DMS 273 treated with DMSO at 0.1 percent for 48 hours (cell line): ENCODE results near the gene JMJD4.

Experiments
- DNase-seq: peaks from one replicate; lab custom pipeline; 2025; lab: John Stamatoyannopoulos, UW

The JMJD4 gene

DNA sequence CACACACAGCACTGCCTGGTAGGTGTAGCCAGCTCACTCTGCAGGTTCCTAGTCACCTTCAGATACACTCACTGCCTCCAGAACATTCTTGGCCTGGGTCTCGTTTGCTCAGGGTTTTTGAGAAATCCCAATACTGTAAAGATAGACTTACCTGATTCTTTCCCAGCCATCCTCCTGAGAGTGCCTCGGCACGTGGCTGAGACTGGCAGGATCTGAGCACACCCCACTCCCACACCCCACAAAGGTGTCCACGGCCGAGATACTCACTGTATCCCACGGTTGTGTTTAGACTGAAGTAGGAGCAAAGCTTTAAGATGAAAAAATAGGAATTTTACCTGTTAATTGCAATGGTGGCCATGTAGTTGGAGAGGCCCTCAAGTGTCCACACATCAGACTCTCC is 33.5 kb upstream of the JMJD4 start:
- DNase-seq: no peak

DNA sequence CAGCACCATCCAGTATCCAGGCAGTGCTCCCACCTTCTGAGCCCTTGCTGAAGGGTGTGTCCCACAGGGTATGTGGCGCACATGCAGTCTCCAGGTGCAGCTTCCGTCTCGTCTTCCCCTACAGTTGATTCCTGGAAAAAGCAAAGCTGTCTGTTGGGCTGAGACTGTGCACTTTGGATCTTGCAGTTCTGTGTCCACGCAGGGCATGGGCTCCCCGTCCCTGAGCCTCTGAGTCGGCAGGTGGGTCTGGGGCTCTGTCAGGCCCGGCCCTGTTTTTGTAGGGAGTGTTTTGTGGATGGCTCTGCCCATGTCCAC is 33.0 kb upstream of the JMJD4 start:
- no peak for DNase-seq

DNA sequence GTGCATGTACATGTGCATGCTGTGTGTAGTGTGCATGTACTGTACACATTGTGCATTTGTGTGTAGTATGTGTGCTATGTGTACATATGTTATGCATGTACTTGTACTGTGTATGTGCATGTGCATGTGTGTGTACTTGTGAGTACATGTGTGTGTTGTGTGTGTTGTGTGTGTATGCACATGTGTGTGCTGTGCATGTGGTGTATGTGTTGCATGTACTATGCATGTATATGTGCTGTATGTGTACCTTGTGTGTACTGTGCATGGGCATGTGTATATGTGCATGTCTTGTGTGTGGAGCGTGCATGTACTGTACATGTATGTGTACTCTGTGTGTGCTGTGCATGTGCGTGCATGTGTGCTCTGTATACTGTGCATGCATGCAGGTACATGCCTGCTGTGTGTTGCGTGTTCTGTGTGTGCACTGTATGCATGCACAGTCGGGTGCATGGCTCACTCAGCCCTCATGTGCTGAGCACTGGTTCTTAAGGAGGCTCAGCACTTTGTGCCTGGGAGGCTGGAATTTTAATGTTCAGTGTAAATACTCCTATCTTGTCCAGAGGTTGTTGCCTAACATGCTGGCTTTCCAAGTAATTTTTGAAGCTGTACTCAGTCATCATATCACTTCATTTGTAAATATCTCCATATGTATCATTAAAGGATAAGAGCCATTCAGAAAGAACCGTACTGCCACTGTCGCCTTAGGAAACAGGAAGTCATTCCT is 32.5 kb upstream of the JMJD4 start:
- no peak for DNase-seq

DNA sequence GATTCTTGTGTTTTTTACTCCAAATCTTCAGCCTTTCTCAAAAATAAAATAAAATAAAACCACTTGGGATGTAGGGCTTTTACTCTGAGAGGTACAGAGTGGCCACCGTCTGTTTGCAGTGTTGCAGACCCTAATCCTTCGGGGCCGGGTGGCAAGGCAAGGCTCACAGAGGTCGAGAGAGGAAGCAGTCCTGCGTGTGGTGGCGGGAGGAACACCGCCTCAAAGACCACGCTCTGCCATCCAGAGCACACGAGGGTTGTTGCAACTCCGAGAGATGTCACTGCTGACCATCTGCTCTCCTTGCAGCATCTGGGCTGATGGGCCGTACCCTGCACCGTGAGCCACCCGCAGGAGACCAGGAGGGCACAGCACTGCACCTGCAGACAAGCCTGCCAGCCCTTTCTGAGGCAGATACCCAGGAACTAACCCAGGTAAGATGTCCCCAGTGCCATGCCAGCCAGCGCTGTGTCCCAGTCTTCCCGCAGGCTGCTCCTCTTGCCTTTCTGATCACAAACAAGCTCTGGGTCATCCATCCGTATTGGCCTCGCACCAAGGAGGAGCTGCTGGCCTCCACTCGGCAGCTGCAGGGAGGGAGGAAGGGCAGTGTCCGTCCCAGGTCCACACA is 31.7 kb upstream of the JMJD4 start:
- DNase-seq: no peak

DNA sequence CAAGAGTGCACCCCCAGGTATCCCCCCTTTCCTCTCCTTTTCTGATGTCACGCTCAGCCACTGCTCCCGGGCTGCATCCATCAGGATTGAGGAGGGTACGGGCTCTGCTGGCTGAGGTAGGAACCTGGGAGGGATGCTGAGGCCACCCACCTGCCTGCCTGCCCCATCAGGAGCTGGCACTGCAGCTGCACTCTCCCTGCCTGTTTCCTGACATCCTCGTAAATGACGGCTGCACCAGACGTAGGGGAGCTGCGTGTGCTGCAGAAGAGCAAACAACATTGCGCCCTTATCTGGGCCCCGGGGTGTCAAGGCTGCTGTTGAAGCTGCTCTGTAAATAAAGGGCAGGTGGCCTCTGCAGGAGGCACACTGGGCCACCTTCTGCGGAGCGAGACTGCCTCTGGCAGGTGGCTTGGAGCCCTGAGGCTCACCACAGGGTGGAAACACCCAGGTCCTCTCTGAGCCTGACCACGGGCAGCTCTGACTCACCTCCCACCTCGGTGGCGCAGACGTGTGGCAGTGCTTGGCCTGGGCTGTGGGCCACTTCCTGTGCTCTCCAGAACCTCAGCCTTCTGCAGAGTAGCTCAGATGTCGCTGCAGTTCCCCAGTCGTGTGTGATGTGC is 31.0 kb upstream of the JMJD4 start:
- DNase-seq: no peak

DNA sequence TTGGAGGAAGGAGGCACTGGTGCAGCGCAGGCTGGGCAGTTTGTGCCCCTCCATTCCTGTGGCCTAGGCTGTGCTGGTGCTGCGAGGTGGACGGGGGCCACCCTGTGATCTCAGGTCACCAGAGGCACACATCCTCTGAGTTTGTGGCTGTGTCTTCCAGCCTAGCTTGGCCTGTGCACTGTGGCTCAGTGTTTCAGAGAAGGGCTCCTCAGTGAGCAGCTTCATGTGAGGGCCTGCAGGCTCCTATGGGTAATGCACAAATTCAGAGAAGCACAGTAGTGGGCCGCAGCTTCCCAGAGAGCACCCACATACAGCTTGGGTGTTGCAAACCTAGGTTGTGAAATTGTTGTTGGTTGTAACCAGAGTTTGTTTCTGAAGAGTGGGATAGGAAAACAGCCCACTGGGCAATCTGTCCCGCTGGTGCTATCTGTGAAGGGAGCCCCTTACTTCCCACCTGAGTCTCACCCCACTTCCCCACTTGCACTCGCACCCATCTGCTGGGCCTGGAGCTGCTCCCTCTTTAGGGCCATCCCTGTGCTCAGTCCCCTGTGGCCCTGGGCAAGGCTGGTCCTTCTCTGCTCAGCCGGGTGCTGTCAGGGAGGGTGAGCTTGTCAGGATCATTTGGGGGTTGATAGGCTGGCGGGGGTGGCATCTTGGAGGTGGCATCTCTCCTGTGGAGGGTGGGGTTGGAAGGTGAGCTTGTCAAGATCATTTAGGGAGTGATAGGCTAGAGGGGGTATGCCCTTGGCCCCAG is 30.3 kb upstream of the JMJD4 start:
- DNase-seq: no peak

DNA sequence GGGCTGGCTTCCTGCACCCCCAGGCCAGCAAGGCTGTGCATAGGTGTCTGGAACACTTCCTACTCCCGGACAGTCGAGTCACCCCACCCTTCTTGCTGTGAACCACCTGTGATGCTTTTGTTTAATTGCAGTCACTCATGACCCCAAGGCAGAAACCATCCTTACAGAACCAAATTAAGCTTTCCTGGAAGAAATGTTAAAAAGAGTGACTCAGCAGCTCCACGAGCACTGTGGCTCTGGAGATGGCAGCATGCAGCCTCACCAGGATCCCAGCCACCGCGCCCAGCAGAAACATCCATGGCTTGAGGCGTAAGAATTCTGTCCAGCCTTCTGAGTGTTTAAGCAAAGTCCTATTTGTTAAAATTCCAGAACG is 28.9 kb upstream of the JMJD4 start:
- DNase-seq: no peak

DNA sequence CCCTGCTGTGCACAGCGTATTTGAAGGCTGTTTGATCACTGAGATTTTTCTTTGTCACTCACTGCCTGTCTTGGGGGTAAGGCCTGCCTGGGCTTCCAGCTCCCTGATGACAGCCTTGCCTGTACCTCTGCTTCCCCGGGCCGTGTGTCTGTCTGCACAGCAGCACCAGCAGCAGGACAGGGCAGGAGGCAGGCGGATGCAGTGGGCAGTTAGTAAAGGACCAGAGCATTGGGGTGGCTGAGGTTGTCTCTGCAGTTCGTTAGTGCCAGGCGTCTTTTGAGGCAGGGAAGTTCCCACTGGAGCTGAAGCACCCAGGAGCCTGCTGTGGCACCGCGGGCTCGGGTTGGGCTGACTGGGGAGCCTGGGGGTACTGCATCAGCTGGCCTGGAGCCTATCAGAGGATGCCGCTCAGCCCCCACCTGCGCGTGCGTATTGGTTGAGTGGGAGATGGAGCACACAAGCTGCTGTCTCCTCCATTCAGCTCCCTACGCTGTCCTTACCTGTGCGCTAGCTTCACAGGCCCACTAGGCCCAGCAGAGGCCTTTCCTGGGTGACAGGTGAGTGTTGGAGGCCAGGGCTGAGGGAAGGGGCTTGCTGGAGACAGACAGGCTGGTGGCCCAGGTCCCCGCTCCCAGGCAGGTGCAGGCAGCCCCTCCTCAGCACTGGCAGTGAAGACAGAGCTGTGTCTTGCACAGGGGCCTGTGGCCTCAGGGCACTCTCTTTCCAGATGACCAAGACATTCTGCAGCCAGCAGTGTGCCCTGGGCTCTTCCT is 28.3 kb upstream of the JMJD4 start:
- DNase-seq: no peak

DNA sequence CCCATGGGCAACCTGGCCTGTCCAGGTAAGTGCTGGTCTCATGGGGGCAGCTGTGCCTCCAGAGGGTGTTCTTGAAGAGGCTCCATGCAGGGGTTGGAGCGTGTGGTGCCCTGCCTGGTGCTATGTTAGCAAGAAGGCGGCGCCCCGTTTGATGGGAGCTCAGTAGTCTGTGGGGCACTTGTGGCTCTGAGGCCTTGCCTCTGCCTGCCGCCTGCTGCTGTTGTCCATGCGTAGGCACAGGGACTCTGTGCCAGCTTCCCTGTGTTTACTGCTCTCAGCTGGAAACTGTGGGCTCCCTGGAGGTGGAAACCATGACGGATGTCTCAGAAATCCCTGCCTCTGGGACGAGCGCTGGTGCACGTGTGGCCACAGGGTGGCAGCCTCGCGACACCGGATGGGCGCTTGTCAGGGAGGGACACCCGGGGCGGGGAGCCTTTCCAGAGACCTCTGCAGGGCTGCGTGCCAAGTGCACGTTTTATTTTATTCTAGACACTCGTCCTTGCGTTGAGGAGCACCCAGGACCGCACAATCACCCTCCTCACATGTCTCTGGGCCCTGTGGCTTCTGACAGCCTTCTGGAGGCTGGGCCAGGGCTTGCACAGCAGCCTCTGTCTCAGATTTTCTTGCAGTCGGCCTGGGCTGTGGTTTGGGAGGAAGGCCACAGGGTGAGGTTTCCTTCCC is 27.3 kb upstream of the JMJD4 start:
- peak; percentile 42 for DNase-seq

DNA sequence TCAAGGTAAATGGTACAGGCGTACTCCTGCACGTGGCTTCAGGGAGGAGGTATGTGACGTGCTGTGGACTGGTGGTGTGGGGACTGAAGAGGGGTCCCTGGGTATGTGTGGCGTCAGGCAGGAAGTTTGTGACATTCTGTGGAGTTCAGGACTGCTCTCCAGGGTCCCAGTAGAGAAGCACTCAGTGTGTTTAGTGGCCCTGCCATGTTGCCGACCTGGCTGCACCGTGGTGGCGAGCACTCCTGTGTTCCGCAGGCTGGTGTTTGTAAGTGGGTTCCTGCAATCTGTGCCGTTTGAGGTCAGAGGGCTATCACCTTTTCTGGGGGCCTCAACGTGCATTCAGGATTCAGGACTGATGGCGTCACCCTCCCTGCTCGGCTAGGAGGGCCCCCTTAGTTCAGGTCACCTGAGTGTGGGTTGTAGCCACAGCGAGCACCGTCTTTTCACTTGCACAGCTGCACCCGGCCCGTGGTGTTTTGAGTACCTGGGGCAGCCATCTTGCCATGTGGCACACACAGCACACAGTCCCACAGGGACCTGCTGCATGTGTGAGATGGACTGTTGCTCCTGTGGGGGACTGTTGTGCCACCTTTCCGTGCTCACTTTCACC is 26.6 kb upstream of the JMJD4 start:
- no peak for DNase-seq

DNA sequence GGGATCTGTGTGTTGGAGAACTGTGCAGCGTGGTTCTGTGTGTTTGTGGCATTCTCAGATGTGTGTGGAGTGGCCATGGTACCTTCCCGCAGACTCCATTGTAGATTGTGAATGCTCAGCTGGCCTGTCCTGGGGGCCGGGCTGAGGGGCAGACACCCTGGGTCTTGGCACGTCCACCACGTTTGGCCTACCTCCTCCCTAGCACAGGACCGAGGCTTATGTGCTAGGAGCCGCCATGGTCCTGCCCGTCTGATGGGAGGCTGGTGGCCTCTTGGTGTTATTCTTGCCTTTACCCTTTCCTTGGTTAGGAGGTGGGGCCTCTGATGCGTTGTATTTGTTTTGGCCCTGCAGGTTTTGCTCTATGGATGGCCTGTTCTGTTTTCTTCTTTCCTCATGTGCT is 25.3 kb upstream of the JMJD4 start:
- DNase-seq: no peak

DNA sequence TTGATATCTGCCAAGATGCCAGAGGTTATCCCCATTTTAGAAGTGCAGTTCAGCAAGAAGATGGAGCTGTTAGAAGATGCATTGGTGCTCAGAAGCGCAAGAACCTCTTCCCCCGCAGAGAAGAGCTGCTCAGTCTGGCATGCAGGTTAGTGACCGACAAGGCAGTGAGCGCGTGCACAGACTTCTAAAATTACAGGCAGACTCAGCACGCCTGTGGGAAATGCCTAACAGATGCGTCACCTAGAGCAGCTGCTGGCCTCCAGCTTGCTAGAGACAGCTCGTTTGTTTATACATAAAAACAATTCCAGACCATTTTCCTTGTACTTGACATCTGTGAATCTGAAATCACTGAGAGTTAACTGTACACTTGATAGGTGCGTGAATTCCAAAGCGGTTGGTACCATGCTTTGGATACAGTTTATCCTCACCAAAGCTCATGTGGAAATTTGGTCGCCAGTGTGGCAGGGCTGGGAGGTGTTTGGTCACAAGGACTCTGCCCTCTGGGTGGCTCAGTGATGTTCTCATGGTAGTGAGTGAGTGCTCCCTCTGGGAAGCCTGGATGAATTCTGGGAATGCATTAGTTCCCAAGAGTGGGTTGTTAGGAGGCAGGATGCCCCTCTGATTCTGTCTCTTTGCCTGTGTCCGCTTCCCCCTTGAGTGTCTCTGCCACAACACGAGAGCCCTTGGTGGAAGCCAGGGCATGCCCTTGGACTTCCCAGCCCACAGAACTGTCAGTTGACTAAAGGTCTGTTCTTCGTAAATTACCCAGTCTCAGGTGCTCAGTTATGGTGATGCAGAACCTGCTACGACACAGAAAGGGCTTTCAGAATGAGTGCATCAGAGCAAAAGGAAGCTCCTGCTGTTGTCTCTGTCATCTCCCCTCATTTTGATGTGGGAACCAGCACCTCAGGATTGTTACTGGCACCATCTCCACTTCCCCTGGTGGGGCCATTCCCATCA is 24.5 kb upstream of the JMJD4 start:
- peak; percentile 86 for DNase-seq

DNA sequence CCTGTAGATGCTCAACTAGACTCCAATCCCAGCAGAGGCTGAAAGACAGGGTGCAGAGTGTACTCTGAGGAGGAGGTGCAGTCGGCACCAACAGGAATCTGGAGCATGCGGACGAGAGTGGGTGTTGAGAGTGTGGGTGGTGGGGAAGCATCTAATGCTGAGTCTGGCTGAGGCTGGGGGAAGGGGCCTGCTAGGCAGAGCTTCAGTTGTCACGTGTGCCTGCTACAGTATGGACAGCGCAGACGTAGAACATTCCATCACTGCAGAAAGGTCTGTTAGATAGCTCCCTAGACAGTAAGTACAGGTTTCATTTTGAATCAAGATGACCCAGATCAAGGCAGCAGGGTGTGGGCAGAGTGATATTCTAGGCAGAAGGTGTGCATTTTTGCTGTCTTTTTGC is 23.3 kb upstream of the JMJD4 start:
- no peak for DNase-seq

DNA sequence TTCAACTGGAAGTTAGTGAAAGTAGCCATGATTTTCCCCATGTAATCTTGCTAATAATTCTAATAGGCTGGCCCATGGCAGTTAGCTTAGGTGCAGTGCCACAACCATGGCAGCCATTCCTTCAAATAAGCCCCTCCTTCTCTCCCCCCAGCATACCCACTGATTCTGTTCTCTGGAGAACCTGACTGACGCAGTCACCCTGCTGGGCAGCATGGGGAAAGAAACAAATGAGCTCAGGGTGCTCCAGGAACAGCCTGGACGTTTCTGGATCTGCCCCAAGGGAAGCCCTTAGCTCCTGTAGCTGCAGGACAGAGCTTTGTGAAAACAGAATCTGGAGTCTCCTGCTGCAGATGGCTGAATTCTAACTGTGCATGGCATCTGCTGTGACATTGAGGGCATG is 22.7 kb upstream of the JMJD4 start:
- no peak for DNase-seq

DNA sequence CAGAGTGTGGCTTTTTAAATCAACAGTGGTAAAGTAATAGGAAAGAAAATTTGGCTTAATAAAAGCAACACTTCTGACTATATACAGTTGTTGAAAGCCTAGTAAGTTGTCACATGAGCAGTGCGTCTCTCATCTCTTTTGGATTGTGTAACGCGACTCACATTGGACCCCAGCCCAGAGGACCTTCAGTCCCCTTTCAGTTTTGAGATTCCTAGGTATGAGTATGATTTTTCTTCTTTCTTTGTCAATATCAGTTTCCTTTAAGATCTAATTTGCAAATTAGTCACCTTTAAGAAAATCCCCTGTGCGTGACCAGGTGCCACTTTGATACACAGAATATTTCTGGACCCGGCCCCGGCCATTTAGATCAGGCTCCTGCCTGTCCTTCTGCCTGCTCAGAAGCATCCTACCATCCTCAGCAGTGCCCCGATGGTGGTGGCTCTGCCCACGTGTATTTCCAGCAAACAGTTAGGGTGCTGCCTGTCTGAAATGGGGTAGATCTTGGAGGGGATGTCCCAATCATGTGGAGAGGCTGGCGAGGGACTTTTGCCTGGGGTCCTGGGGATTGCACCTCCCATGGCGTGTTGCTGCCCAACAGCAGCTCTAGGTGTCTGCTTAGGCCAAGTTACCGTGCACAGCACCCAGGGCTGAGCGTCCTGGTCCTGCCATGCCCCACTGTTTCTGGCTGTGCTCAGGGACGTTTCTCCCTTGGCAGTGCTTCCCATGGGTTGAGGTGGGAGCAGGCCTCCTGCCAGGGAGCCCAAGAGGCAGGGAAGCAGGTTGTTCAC is 21.3 kb upstream of the JMJD4 start:
- no peak for DNase-seq

DNA sequence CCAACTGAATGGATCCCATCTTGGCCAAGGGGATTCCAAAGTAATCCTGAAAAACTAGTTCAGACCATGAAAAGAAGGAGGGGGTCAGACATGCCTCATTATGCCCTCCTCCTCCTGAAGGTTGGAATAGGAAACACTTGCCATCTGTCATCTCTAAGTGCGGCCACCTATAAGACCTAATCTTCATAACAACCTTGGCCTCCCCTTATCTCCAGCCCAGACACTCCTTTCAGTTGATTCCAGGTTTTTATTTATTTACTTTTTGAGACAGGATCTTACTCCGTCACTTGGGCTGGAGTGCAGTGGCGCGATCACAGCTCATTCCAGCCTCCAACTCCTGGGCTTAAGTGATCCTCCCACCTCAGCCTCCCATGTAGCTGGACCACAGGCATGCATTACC is 19.9 kb upstream of the JMJD4 start:
- DNase-seq: peak; percentile 49

DNA sequence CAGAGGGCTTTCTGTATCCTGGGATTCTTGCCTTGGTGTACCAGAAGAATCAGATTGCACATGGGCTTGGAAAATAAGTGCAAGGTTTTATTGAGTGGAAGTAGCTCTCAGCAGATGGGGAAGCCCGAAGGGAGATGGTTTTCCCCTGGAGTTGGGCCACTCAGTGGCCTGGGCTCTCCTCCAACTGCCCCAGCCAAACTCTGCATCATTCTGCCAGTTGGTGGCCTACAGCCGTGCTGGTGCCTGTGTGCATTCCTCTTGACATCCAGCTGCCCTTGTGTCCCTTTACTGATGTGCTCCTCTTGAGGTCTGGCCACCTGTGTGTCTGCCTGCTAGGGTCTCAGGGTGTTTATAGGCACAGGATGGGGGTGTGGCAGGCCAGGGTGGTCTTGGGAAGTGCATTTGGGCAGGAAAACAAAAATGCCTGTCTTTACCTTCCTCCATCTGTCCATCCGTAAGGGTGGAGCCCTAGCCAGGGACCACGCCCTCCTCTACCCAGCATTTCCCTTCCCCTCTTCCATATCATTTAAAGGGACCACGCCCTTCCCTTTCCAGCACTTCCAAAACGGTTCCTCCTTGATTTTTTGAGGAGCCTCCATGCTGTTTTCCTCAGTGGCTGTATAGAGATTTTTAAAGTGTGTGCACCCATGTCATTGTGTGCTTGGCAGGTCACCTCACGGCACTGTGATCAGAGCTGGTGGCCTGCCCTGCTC is 19.1 kb upstream of the JMJD4 start:
- peak; percentile 79 for DNase-seq

DNA sequence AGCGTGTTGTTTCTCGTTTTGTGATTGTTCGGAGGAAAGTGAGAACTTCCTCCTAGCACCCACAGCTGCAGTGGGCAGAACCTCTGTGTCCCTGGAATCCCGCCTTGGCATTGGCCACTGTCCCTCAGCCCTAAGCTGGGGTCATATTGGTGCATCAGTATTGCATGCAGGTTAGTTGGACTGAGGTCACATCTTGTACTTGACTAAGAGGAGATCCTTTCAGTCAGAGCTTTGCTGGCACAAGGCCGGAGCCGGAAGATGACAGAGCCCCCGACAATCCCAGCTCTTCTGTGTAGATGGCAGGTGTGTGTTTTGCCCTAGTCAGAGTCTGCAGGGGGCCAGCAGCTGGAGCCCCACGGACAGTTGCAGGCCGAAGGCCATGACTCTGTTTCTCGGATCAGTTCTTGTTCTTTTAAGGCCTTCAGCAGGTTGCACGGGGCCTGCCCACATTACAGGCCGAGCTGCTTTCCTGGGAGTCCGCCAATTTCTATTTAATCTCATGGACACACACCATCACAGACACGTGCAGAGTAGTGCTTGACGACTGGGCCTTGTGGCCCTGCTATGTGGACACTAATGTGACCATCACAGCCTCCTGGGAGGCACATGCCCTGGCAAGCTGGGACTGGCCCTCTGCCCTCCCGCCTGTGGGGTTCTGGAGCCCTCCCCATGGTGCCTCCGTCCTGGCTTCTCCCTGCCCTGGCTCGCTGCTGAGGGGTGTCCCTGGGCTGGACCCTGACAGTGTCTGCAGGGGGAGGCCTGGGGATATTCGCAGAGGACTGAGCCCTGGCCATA is 15.0 kb upstream of the JMJD4 start:
- no peak for DNase-seq
